Measurements from ENCODE around the gene PTPRJ. TPM values are rescaled to one million over a fixed set of nuclear protein-coding genes. Genes with fewer than 3 reads are reported as not detected.

The PTPRJ gene
- total RNA-seq, 1 donor, result 57.7 TPM

GRCh38 chr11:48066881-48067800 lies 86.8 kb downstream of the PTPRJ start:
- H3K4me3 ChIP-seq (ENCODE audit: low read length), result peak overlapping the region; percentile 18

GRCh38 chr11:48073031-48073861 lies 92.9 kb downstream of the PTPRJ start:
- peaks cover 33% of the 10 kb centered on the region for H3K4me1 ChIP-seq (ENCODE audit: insufficient read depth, low read length)
- no peaks in the 10 kb centered on the region for H3K27me3 ChIP-seq (ENCODE audit: insufficient read depth, low read length)
- no peak overlapping the region for H3K4me3 ChIP-seq (ENCODE audit: low read length)
- H3K9me3 ChIP-seq (ENCODE audit: low read depth, low read length), result no peaks in the 10 kb centered on the region

More at GRCh38 chr11:48066881-48067800, 86.8 kb downstream of the PTPRJ start:
- no peaks in the 10 kb centered on the region for H3K9me3 ChIP-seq (ENCODE audit: low read depth, low read length)
- H3K27me3 ChIP-seq (ENCODE audit: insufficient read depth, low read length), result no peaks in the 10 kb centered on the region
- peaks cover 63% of the 10 kb centered on the region for H3K4me1 ChIP-seq (ENCODE audit: insufficient read depth, low read length)

- H3K4me1 ChIP-seq (ENCODE audit: insufficient read depth, low read length), result peaks cover 38% of the 10 kb centered on the region
- H3K27me3 ChIP-seq (ENCODE audit: insufficient read depth, low read length), result no peaks in the 10 kb centered on the region
- H3K9me3 ChIP-seq (ENCODE audit: low read depth, low read length), result no peaks in the 10 kb centered on the region
- no peak overlapping the region for H3K4me3 ChIP-seq (ENCODE audit: low read length)
These were observed 94.2 kb downstream of the PTPRJ start for GRCh38 chr11:48074425-48075181.

- Histone ChIP-seq H3K9me3 (ENCODE audit: low read depth, low read length) (no peaks in the 10 kb centered on the region), H3K4me1 (ENCODE audit: insufficient read depth, low read length) (peaks cover 48% of the 10 kb centered on the region), H3K27me3 (ENCODE audit: insufficient read depth, low read length) (no peaks in the 10 kb centered on the region), H3K4me3 (ENCODE audit: low read length) (no peak overlapping the region)
These were observed 95.3 kb downstream of the PTPRJ start for GRCh38 chr11:48075637-48076036.

GRCh38 chr11:48077251-48077650 lies 96.9 kb downstream of the PTPRJ start:
- Histone ChIP-seq H3K4me3 (ENCODE audit: low read length) (no peak overlapping the region), H3K4me1 (ENCODE audit: insufficient read depth, low read length) (peaks cover 65% of the 10 kb centered on the region), H3K9me3 (ENCODE audit: low read depth, low read length) (no peaks in the 10 kb centered on the region), H3K27me3 (ENCODE audit: insufficient read depth, low read length) (no peaks in the 10 kb centered on the region)

GRCh38 chr11:48078689-48079088 lies 98.3 kb downstream of the PTPRJ start:
- Histone ChIP-seq H3K4me3 (ENCODE audit: low read length) (no peak overlapping the region), H3K4me1 (ENCODE audit: insufficient read depth, low read length) (peaks cover 72% of the 10 kb centered on the region), H3K9me3 (ENCODE audit: low read depth, low read length) (no peaks in the 10 kb centered on the region), H3K27me3 (ENCODE audit: insufficient read depth, low read length) (no peaks in the 10 kb centered on the region)

- Histone ChIP-seq H3K27me3 (ENCODE audit: insufficient read depth, low read length) (no peaks in the 10 kb centered on the region), H3K9me3 (ENCODE audit: low read depth, low read length) (no peaks in the 10 kb centered on the region), H3K4me1 (ENCODE audit: insufficient read depth, low read length) (peaks cover 76% of the 10 kb centered on the region), H3K4me3 (ENCODE audit: low read length) (no peak overlapping the region)
These were observed 99.2 kb downstream of the PTPRJ start for GRCh38 chr11:48079596-48079995.

GRCh38 chr11:48080301-48080861 lies 100.0 kb downstream of the PTPRJ start:
- Histone ChIP-seq H3K9me3 (ENCODE audit: low read depth, low read length) (no peaks in the 10 kb centered on the region), H3K27me3 (ENCODE audit: insufficient read depth, low read length) (no peaks in the 10 kb centered on the region), H3K4me1 (ENCODE audit: insufficient read depth, low read length) (peaks cover 68% of the 10 kb centered on the region), H3K4me3 (ENCODE audit: low read length) (no peak overlapping the region)

- Histone ChIP-seq H3K4me1 (ENCODE audit: insufficient read depth, low read length) (peaks cover 58% of the 10 kb centered on the region), H3K9me3 (ENCODE audit: low read depth, low read length) (no peaks in the 10 kb centered on the region), H3K27me3 (ENCODE audit: insufficient read depth, low read length) (no peaks in the 10 kb centered on the region), H3K4me3 (ENCODE audit: low read length) (no peak overlapping the region)
These were observed 101.0 kb downstream of the PTPRJ start for GRCh38 chr11:48081151-48082010.

- peaks cover 56% of the 10 kb centered on the region for H3K4me1 ChIP-seq (ENCODE audit: insufficient read depth, low read length)
- no peak overlapping the region for H3K4me3 ChIP-seq (ENCODE audit: low read length)
- H3K27me3 ChIP-seq (ENCODE audit: insufficient read depth, low read length), result no peaks in the 10 kb centered on the region
- no peaks in the 10 kb centered on the region for H3K9me3 ChIP-seq (ENCODE audit: low read depth, low read length)
These were observed 102.4 kb downstream of the PTPRJ start for GRCh38 chr11:48082771-48083170.

- H3K27me3 ChIP-seq (ENCODE audit: insufficient read depth, low read length), result no peaks in the 10 kb centered on the region
- peaks cover 63% of the 10 kb centered on the region for H3K4me1 ChIP-seq (ENCODE audit: insufficient read depth, low read length)
- no peak overlapping the region for H3K4me3 ChIP-seq (ENCODE audit: low read length)
- H3K9me3 ChIP-seq (ENCODE audit: low read depth, low read length), result no peaks in the 10 kb centered on the region
These were observed 103.1 kb downstream of the PTPRJ start for GRCh38 chr11:48083421-48083820.

GRCh38 chr11:48085688-48086087 lies 105.3 kb downstream of the PTPRJ start:
- Histone ChIP-seq H3K27me3 (ENCODE audit: insufficient read depth, low read length) (no peaks in the 10 kb centered on the region), H3K9me3 (ENCODE audit: low read depth, low read length) (no peaks in the 10 kb centered on the region), H3K4me1 (ENCODE audit: insufficient read depth, low read length) (peaks cover 54% of the 10 kb centered on the region), H3K4me3 (ENCODE audit: low read length) (no peak overlapping the region)

- Histone ChIP-seq H3K27me3 (ENCODE audit: insufficient read depth, low read length) (no peaks in the 10 kb centered on the region), H3K4me1 (ENCODE audit: insufficient read depth, low read length) (peaks cover 37% of the 10 kb centered on the region), H3K9me3 (ENCODE audit: low read depth, low read length) (no peaks in the 10 kb centered on the region), H3K4me3 (ENCODE audit: low read length) (no peak overlapping the region)
These were observed 107.1 kb downstream of the PTPRJ start for GRCh38 chr11:48087422-48087821.
